HepG2 (cell line): ENCODE results near the gene FFAR2. TPM values are rescaled to one million over a fixed set of nuclear protein-coding genes. Genes with fewer than 3 reads are reported as not detected.

Experiments used
- KDM4B ChIP-seq: sonication (generic); formaldehyde crosslinking; IDR thresholded peaks from 2 replicates; pipeline ENCODE4 v1.4.0; 2020; ENCODE audit warnings: missing genetic modification reagents
- MIER2 ChIP-seq: IDR thresholded peaks from 2 replicates; pipeline ENCODE4 v1.6.1; 2016; ENCODE audit warnings: missing biosample characterization, missing genetic modification reagents
- NR2C2 ChIP-seq: sonication (generic); formaldehyde crosslinking; IDR thresholded peaks from 2 replicates; pipeline ENCODE4 v1.4.0; 2020; ENCODE audit warnings: missing genetic modification reagents, mild to moderate bottlenecking, moderate library complexity, borderline replicate concordance
- PAX8 ChIP-seq: sonication (generic); formaldehyde crosslinking; IDR thresholded peaks from 2 replicates; pipeline ENCODE4 v1.8.0; 2022; ENCODE audit warnings: mild to moderate bottlenecking, missing genetic modification reagents, borderline replicate concordance
- POGZ ChIP-seq: sonication (generic); formaldehyde crosslinking; IDR thresholded peaks from 2 replicates; pipeline ENCODE4 v1.4.0; 2020; ENCODE audit warnings: mild to moderate bottlenecking, missing genetic modification reagents
- RXRB ChIP-seq: IDR thresholded peaks from 2 replicates; pipeline ENCODE4 v1.6.1; 2016; ENCODE audit warnings: borderline replicate concordance, missing genetic modification reagents, missing compliant biosample characterization
- SRSF1 ChIP-seq: fragments of 200-400 bp; formaldehyde crosslinking; optimal IDR thresholded peaks from 2 replicates; pipeline ENCODE3; 2017; ENCODE audit warnings: mild to moderate bottlenecking, low read depth, low read length, moderate library complexity
- ZFP90 ChIP-seq: sonication (generic); formaldehyde crosslinking; IDR thresholded peaks from 2 replicates; pipeline ENCODE4 v1.8.0; 2022; ENCODE audit warnings: missing genetic modification reagents, mild to moderate bottlenecking, inconsistent platforms, borderline replicate concordance
- ZNF230 ChIP-seq: sonication (generic); formaldehyde crosslinking; IDR thresholded peaks from 2 replicates; pipeline ENCODE4 v1.4.0; 2020; ENCODE audit warnings: mild to moderate bottlenecking, missing genetic modification reagents
- polyA plus RNA-seq, 8 experiments: library from polyadenylated mRNA; depleted of rRNA in 3 of 8; stranded (reverse) in 7 of 8; unstranded in 1 of 8; fragments of >200 nt; fragmentation: Illumina TruSeq in 4 of 8; extraction: Trizol in 4 of 8; gene quantifications; 2 replicates each; pipeline versions ENCODE4 v1.2.1 to v1.2.3, GENCODE V29; 2011 to 2016; ENCODE audit warnings: low read depth in 4 of 8, missing spikeins in 1 of 8, mixed read lengths in 1 of 8; ENCODE audit not compliant: insufficient read depth in 1 of 8
- total RNA-seq, 5 experiments: library from RNA; depleted of rRNA; stranded (reverse); fragments of >200 nt; fragmentation: Illumina TruSeq; extraction: Trizol; gene quantifications; 2 replicates each; pipeline ENCODE4 v1.2.3, GENCODE V29; 2016; ENCODE audit warnings: low read depth in 1 of 5
- TF ChIP-seq, protein P1 (sequence below), 2 experiments: fragments of 450-650 bp in 1 of 2; sonication (generic) in 1 of 2; formaldehyde crosslinking in 1 of 2; IDR thresholded peaks; 2 replicates each; pipeline versions ENCODE4 v1.6.1 to v1.8.0; 2016 to 2022; ENCODE audit warnings: antibody characterized with exemption in 1 of 2, mild to moderate bottlenecking in 1 of 2, missing genetic modification reagents in 1 of 2

The FFAR2 gene
- total and polyA plus RNA-seq, 2 of the 13 experiments (the other 11 are each of a cell fraction or from before 2014, with no cell fraction given): 0.12 TPM; not detected in 1

DNA sequence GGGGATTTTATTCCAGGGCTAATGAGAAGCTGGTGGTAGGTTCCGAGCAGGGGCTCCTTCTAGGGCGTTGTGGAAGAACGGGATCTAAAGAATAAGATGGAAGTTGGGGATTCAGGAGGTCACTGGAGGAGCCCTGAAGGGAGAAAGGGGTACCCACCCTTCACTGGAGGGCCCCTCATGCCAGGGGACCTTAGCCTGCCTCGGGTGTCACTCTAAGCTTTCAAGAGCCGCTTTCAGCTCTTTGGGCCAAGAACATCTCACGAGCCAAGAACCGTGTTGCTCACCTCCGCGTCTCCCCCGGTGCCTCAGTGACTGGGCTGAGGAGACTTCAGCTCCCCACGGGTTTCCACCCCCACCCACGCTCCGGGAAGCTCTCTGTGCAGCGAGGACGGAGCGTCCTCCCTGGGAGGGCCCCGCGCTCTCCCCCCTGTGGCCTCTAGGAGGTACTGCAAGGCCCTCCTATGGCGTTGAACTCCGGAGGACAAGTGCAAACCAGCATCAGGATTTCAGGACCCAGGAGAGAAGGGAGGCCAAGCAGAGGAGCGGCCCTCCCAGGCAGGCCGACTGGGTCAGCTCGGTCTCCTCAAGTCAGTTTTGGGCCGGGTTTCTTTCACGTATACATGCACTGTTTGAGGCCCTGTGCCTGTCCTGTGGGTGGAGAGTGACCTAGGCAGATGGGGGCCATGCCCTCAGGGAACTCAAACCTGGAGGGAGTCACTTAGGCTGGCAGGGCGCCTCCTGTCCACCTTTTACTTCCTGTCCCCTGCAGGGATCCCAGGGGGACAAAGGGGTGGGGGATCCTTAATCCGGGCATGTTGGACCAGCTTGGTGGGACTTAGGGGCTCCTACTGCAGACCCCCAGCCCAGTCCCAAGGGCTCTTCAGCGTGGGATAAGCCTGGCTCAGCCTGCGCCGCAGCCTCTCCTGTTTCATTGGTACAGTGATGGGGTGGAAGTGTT, 47.3 kb downstream of the FFAR2 start (continued):
- 0 out of 2 replicates have a peak, but pooled peaks have one; percentile 62 for TF ChIP-seq ZFP90 (CRISPR knock-in tag)
- TF ChIP-seq KDM4B (CRISPR knock-in tag): peak; percentile 81; the same call in 1 of the 2 replicates
- TF ChIP-seq MIER2: 0 out of 2 replicates have a peak, but pooled peaks have one; percentile 36
- TF ChIP-seq RXRB: peak; percentile 50; the same call in 1 of the 2 replicates
- TF ChIP-seq, protein P1, sequence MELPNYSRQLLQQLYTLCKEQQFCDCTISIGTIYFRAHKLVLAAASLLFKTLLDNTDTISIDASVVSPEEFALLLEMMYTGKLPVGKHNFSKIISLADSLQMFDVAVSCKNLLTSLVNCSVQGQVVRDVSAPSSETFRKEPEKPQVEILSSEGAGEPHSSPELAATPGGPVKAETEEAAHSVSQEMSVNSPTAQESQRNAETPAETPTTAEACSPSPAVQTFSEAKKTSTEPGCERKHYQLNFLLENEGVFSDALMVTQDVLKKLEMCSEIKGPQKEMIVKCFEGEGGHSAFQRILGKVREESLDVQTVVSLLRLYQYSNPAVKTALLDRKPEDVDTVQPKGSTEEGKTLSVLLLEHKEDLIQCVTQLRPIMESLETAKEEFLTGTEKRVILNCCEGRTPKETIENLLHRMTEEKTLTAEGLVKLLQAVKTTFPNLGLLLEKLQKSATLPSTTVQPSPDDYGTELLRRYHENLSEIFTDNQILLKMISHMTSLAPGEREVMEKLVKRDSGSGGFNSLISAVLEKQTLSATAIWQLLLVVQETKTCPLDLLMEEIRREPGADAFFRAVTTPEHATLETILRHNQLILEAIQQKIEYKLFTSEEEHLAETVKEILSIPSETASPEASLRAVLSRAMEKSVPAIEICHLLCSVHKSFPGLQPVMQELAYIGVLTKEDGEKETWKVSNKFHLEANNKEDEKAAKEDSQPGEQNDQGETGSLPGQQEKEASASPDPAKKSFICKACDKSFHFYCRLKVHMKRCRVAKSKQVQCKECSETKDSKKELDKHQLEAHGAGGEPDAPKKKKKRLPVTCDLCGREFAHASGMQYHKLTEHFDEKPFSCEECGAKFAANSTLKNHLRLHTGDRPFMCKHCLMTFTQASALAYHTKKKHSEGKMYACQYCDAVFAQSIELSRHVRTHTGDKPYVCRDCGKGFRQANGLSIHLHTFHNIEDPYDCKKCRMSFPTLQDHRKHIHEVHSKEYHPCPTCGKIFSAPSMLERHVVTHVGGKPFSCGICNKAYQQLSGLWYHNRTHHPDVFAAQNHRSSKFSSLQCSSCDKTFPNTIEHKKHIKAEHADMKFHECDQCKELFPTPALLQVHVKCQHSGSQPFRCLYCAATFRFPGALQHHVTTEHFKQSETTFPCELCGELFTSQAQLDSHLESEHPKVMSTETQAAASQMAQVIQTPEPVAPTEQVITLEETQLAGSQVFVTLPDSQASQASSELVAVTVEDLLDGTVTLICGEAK (IDR thresholded peaks at IDR 0.05): no peak
- TF ChIP-seq, protein P1 (CRISPR knock-in tag; IDR thresholded peaks at IDR 0.05): no peak
- peak; percentile 32 for TF ChIP-seq SRSF1
- no peak for TF ChIP-seq PAX8 (CRISPR knock-in tag)
- 0 out of 2 replicates have a peak, but pooled peaks have one; percentile 51 for TF ChIP-seq ZNF230 (CRISPR knock-in tag)
- 0 out of 2 replicates have a peak, but pooled peaks have one; percentile 44 for TF ChIP-seq POGZ
- TF ChIP-seq NR2C2 (CRISPR knock-in tag): peak; percentile 32; the same call in 1 of the 2 replicates
